Motor neuron (in vitro differentiated cells): Measurements from ENCODE around the gene DNAH3. TPM values are rescaled to one million over a fixed set of nuclear protein-coding genes. Genes with fewer than 3 reads are reported as not detected.
"Not testable (repeated sequence)": the region's sequence is repeated elsewhere in the genome, so short reads cannot be mapped to it uniquely, and the experiment has no call there.

ENCODE experiments used
- ATAC-seq, 8 experiments: fragments of 200-7000 bp; cut with Tn5 transposase; replicated peaks in 6 of 8; 2 replicates each; pipeline ENCODE4 v1.8.0; 2021; ENCODE audit warnings: mild to moderate bottlenecking in 8 of 8, moderate library complexity in 8 of 8
- H3K27ac ChIP-seq, 2 donors: fragments of 250-450 bp; sonication (Bioruptor Pico); 2 replicates each; pipeline ENCODE4 v1.9.0; 2021; ENCODE audit warnings: antibody characterized with exemption in 2 of 2, mild to moderate bottlenecking in 2 of 2, moderate library complexity in 1 of 2
- H3K4me1 ChIP-seq, 2 donors: fragments of 250-450 bp; sonication (Bioruptor Pico); replicated peaks in 1 of 2; 2 replicates each; pipeline ENCODE4 v1.6.1; 2021; ENCODE audit warnings: antibody characterized with exemption in 2 of 2, mild to moderate bottlenecking in 2 of 2, moderate library complexity in 1 of 2
- H3K4me3 ChIP-seq, 5 donors: fragments of 250-450 bp; sonication (Bioruptor Pico); 2 replicates each; pipeline ENCODE4 v1.9.0; 2021; ENCODE audit warnings: antibody characterized with exemption in 5 of 5, mild to moderate bottlenecking in 5 of 5, moderate library complexity in 4 of 5
- WGBS, 10 experiments: fragments of 450-650 bp; shearing (Covaris generic); methylation state at CpG; one replicate each; pipeline ENCODE4 v1.0.0; 2022; 5-methylcytosine and 5-hydroxymethylcytosine counted together
- in situ Hi-C, 9 experiments: fragments of 400-800 bp; cut with MboI; loops; one replicate each; pipeline ENCODE4 v1.15.0; 2021; ENCODE audit warnings: low sequenced_read_pairs in 9 of 9, low pct_unique_long_range_greater_than_20kb in 2 of 9; ENCODE audit not compliant: unreplicated experiment in 9 of 9
- total RNA-seq, 8 experiments: library from RNA; unstranded; fragments of 300-600 nt; gene quantifications; 2 replicates each; pipeline versions ENCODE4 v1.2.3 to v1.2.4, GENCODE V29; 2022

The DNAH3 gene
- total RNA-seq, 8 experiments from 2014 or later = 0.14 to 0.71 (median 0.24) TPM; not detected in 2

- WGBS, 10 experiments = 83 to 100% (median 93%) methylated on average over 1 to 7 of the region's 51 CpGs; no CpG with 5 or more reads in 3 of the 10 experiments
- H3K27ac ChIP-seq, H3K4me3 ChIP-seq, ATAC-seq, in situ Hi-C loops, H3K4me1 ChIP-seq: not testable (repeated sequence)
These were observed 1.7 kb upstream of the DNAH3 start for GRCh38 chr16:21152160-21153030.

- no peaks in the 10 kb centered on the region for H3K4me1 ChIP-seq
- in situ Hi-C loops = no loop called here
- H3K27ac ChIP-seq = no peak overlapping the region
- ATAC-seq = no peak
- WGBS, 10 experiments = 20 to 100% (median 80%) methylated on average over 1 to 2 of the region's 5 CpGs; no CpG with 5 or more reads in 3 of the 10 experiments
- no peak overlapping the region for H3K4me3 ChIP-seq
These were observed 4.9 kb downstream of the DNAH3 start for GRCh38 chr16:21145738-21146137.

- H3K4me3 ChIP-seq = no peak overlapping the region
- H3K4me1 ChIP-seq = no peaks in the 10 kb centered on the region
- ATAC-seq = no peak
- WGBS, 10 experiments = 33 to 97% (median 66%) methylated on average over 1 to 8 of the region's 8 CpGs; no CpG with 5 or more reads in 2 of the 10 experiments
- in situ Hi-C loops = no loop called here
- H3K27ac ChIP-seq = no peak overlapping the region
These were observed 16.6 kb downstream of the DNAH3 start for GRCh38 chr16:21134053-21134452.

- Histone ChIP-seq H3K4me1 (no peaks in the 10 kb centered on the region), H3K27ac (no peak overlapping the region), H3K4me3 (no peak overlapping the region)
- in situ Hi-C loops = no loop called here
- 57 to 85% (median 72%) methylated on average over 1 to 3 of the region's 3 CpGs; no CpG with 5 or more reads in 2 of the 10 experiments for WGBS, 10 experiments
- ATAC-seq = no peak
These were observed 19.8 kb downstream of the DNAH3 start for GRCh38 chr16:21130811-21131210.

- in situ Hi-C loops = no loop called here
- no peaks in the 10 kb centered on the region for H3K4me1 ChIP-seq
- no peak for ATAC-seq
- 33 to 100% (median 67%) methylated on average over 1 to 2 of the region's 6 CpGs; no CpG with 5 or more reads in 7 of the 10 experiments for WGBS, 10 experiments
- no peak overlapping the region for H3K4me3 ChIP-seq
- H3K27ac ChIP-seq = no peak overlapping the region
These were observed 21.7 kb downstream of the DNAH3 start for GRCh38 chr16:21128991-21129390.

GRCh38 chr16:21126518-21126917, 24.1 kb downstream of the DNAH3 start:
- in situ Hi-C loops = no loop called here
- Histone ChIP-seq H3K4me1 (peaks cover 0 to 2% of the 10 kb centered on the region in 2 donors), H3K27ac (no peak overlapping the region), H3K4me3 (no peak overlapping the region)
- WGBS, 10 experiments = 23 to 70% (median 48%) methylated on average over 1 to 7 of the region's 7 CpGs; no CpG with 5 or more reads in 3 of the 10 experiments
- ATAC-seq = no peak

- Histone ChIP-seq H3K4me1 (peaks cover 0 to 2% of the 10 kb centered on the region in 2 donors), H3K27ac (no peak overlapping the region), H3K4me3 (no peak overlapping the region)
- in situ Hi-C loops = no loop called here
- 0 to 95% (median 83%) methylated on average over 1 to 6 of the region's 7 CpGs; no CpG with 5 or more reads in 1 of the 10 experiments for WGBS, 10 experiments
- ATAC-seq = no peak
These were observed 25.5 kb downstream of the DNAH3 start for GRCh38 chr16:21125191-21125590.

- ATAC-seq = peak in 1 of 8 experiments; percentile 37
- peaks cover 0 to 2% of the 10 kb centered on the region in 2 donors for H3K4me1 ChIP-seq
- in situ Hi-C loops = no loop called here
- H3K27ac ChIP-seq = no peak overlapping the region
- H3K4me3 ChIP-seq = no peak overlapping the region
- WGBS, 10 experiments = 0 to 100% (median 86%) methylated on average over 1 to 2 of the region's 2 CpGs; no CpG with 5 or more reads in 3 of the 10 experiments
These were observed 29.6 kb downstream of the DNAH3 start for GRCh38 chr16:21120976-21121520.

GRCh38 chr16:21117567-21117966, 33.1 kb downstream of the DNAH3 start:
- in situ Hi-C loops = no loop called here
- H3K4me1 ChIP-seq = no peaks in the 10 kb centered on the region
- no peak overlapping the region for H3K4me3 ChIP-seq
- ATAC-seq = peak in 2 of 8 experiments; percentile 42 to 43
- H3K27ac ChIP-seq = no peak overlapping the region
- WGBS, 10 experiments = 0 to 100% (median 93%) methylated on average over 1 to 4 of the region's 4 CpGs

- peak in 1 of 8 experiments; percentile 49 for ATAC-seq
These were observed 34.4 kb downstream of the DNAH3 start for GRCh38 chr16:21116148-21116693.

GRCh38 chr16:21115551-21115950, 35.1 kb downstream of the DNAH3 start:
- H3K27ac ChIP-seq, H3K4me1 ChIP-seq, in situ Hi-C loops, ATAC-seq, H3K4me3 ChIP-seq: not testable (repeated sequence)
- 61 to 98% (median 86%) methylated on average over 1 to 4 of the region's 4 CpGs; no CpG with 5 or more reads in 2 of the 10 experiments for WGBS, 10 experiments

More at GRCh38 chr16:21116148-21116693, 34.4 kb downstream of the DNAH3 start:
- WGBS, 10 experiments = 25 to 63% (median 41%) methylated on average over 3 to 13 of the region's 13 CpGs; no CpG with 5 or more reads in 2 of the 10 experiments
- H3K4me1 ChIP-seq = no peaks in the 10 kb centered on the region
- H3K27ac ChIP-seq = no peak overlapping the region
- in situ Hi-C loops = no loop called here
- no peak overlapping the region for H3K4me3 ChIP-seq

GRCh38 chr16:21103941-21104860, 46.4 kb downstream of the DNAH3 start:
- peak in 3 of 8 experiments; percentile 28 to 76 (median 29) for ATAC-seq
- Histone ChIP-seq H3K4me1 (peaks cover 3 to 7% of the 10 kb centered on the region in 2 donors), H3K27ac (no peak overlapping the region), H3K4me3 (no peak overlapping the region)
- in situ Hi-C loops = no loop called here
- WGBS, 10 experiments = 0 to 100% (median 51%) methylated on average over 1 to 9 of the region's 9 CpGs; no CpG with 5 or more reads in 1 of the 10 experiments
